Uterus (tissue), 2 donors: ENCODE results near the gene CRYGC.

Experiments used
- POLR2A ChIP-seq, 2 donors: fragments of 450-650 bp; IDR thresholded peaks; one replicate each; pipeline ENCODE4 v1.6.1; 2016; ENCODE audit warnings: antibody characterized with exemption in 2 of 2, mild to moderate bottlenecking in 1 of 2, moderate library complexity in 1 of 2
- TF ChIP-seq, protein P1 (sequence below), 4 experiments: fragments of 200-600 bp in 2 of 4; fragments of 450-650 bp in 2 of 4; sonication (generic) in 2 of 4; IDR thresholded peaks; one replicate each; pipeline ENCODE4 v1.5.1; 2016 to 2019; ENCODE audit warnings: antibody characterized with exemption in 4 of 4, mild to moderate bottlenecking in 2 of 4, moderate library complexity in 1 of 4

DNA sequence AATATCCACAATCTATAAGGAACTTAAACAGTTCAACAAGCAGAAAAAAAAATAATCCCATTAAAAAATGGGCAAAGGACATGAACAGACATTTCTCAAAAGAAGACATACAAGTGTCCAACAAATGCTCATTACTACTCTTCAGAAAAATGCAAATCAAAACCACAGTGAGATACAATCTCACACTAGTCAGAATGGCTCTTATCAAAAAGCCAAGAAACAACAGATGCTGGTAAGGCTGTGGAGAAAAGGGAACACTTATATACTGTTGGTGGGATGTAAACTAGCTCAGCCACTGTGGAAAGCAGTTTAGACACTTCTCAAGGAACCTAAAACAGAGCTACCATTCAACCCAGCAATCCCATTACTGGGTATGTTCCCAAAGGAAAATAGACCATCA is 23.5 kb upstream of the CRYGC start:
- no peak for TF ChIP-seq POLR2A (IDR thresholded peaks at IDR 0.05)
- TF ChIP-seq, protein P1, sequence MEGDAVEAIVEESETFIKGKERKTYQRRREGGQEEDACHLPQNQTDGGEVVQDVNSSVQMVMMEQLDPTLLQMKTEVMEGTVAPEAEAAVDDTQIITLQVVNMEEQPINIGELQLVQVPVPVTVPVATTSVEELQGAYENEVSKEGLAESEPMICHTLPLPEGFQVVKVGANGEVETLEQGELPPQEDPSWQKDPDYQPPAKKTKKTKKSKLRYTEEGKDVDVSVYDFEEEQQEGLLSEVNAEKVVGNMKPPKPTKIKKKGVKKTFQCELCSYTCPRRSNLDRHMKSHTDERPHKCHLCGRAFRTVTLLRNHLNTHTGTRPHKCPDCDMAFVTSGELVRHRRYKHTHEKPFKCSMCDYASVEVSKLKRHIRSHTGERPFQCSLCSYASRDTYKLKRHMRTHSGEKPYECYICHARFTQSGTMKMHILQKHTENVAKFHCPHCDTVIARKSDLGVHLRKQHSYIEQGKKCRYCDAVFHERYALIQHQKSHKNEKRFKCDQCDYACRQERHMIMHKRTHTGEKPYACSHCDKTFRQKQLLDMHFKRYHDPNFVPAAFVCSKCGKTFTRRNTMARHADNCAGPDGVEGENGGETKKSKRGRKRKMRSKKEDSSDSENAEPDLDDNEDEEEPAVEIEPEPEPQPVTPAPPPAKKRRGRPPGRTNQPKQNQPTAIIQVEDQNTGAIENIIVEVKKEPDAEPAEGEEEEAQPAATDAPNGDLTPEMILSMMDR (IDR thresholded peaks at IDR 0.05), result no peak
